Measurements from ENCODE around the gene RNF213. TPM values are rescaled to one million over a fixed set of nuclear protein-coding genes. Genes with fewer than 3 reads are reported as not detected.

Gene RNF213
- total and polyA plus RNA-seq, 2 of the 8 experiments (the other 6 are each of a cell fraction or from before 2014, with no cell fraction given): 33.8 to 62.8 TPM

- Histone ChIP-seq H3K4me1 (replicated peaks in 1 of 4; ENCODE audit: control insufficient read depth in 3 of 4, insufficient read depth in 4 of 4, low read length in 3 of 4) (no peaks in the 10 kb centered on the region), H4K91ac (replicated peaks; ENCODE audit: insufficient read length, low read length) (no peak overlapping the region), H3K9me3 (ENCODE audit: insufficient read depth in 2 of 2, low read depth in 1 of 2, low read length in 1 of 2) (no peaks in the 10 kb centered on the region), H2AFZ (ENCODE audit: low read length) (no peak overlapping the region), H3K9ac (replicated peaks in 1 of 4; ENCODE audit: extremely low read depth in 1 of 4, low read depth in 3 of 4, low read length in 3 of 4) (no peak overlapping the region), H4K5ac (ENCODE audit: insufficient read length, low read depth, low read length) (no peak overlapping the region), H2BK120ac (replicated peaks; ENCODE audit: low read depth, low read length) (no peak overlapping the region), H2BK12ac (ENCODE audit: low read depth, low read length) (no peak overlapping the region), H3K27me3 (replicated peaks in 1 of 4; ENCODE audit: control insufficient read depth in 3 of 4, extremely low read depth in 1 of 4, insufficient read depth in 3 of 4, low read length in 3 of 4) (no peaks in the 10 kb centered on the region), H2AK5ac (ENCODE audit: low read depth, low read length) (no peak overlapping the region), H2BK20ac (ENCODE audit: low read length) (no peak overlapping the region), H3K79me2 (ENCODE audit: control insufficient read depth in 1 of 2, insufficient read depth in 2 of 2, low read length in 2 of 2) (no peaks in the 10 kb centered on the region), H3K4ac (replicated peaks; ENCODE audit: insufficient read length, low read depth, low read length) (no peak overlapping the region), H2BK5ac (ENCODE audit: low read depth, low read length) (no peak overlapping the region), H3K79me1 (ENCODE audit: low read depth, low read length) (no peaks in the 10 kb centered on the region), H3K56ac (replicated peaks; ENCODE audit: insufficient read length, low read depth, low read length) (no peak overlapping the region), H3K23me2 (ENCODE audit: low read depth, low read length) (no peaks in the 10 kb centered on the region), H2BK15ac (ENCODE audit: low read length) (no peak overlapping the region), H3K18ac (ENCODE audit: extremely low read depth, low read length) (no peak overlapping the region), H3K4me3 (ENCODE audit: extremely low read depth in 1 of 4, insufficient read depth in 2 of 4, low read depth in 3 of 4, low read length in 4 of 4) (no peak overlapping the region), H3K23ac (ENCODE audit: insufficient read length) (no peak overlapping the region), H3K27ac (ENCODE audit: low read depth, low read length) (no peak overlapping the region), H3K36me3 (ENCODE audit: control insufficient read depth in 2 of 4, insufficient read depth in 4 of 4, low read length in 3 of 4) (peaks cover 19 to 66% (median 46%) of the 10 kb centered on the region in 4 experiments), H4K20me1 (replicated peaks in 1 of 2; ENCODE audit: control insufficient read depth in 1 of 2, insufficient read depth in 2 of 2, low read length in 2 of 2) (peaks cover 7 to 10% of the 10 kb centered on the region in 2 experiments), H3K14ac (ENCODE audit: insufficient read length) (no peak overlapping the region), H4K8ac (ENCODE audit: extremely low read depth, insufficient read depth, low read length) (no peak overlapping the region), H3K4me2 (ENCODE audit: insufficient read depth in 1 of 2, low read depth in 2 of 2, low read length in 2 of 2) (no peak overlapping the region)
- ChIA-PET POLR2A (ENCODE audit: partially characterized antibody) (interaction anchor here (1.2 kb wide), 1 partner anchor 9 kb away, joined by 4 read pairs; no protein-coding TSS in a partner anchor), CTCF (ENCODE audit: partially characterized antibody) (interaction anchor here (0.7 to 6.3 kb wide), 34 partner anchors 9 to 358 kb away, joined by 3 to 53 read pairs (median 5); no protein-coding TSS in a partner anchor)
- DNase-seq (ENCODE audit: low read depth in 1 of 2, low spot score in 2 of 2): no peak
- WGBS, 2 experiments (ENCODE audit: extremely low coverage in 1 of 2, insufficient coverage in 1 of 2, insufficient read length in 1 of 2, insufficient replicate concordance in 2 of 2, low coverage in 1 of 2, low lambda C conversion rate in 2 of 2, missing lambda C conversion rate in 1 of 2): 92% methylated on average over 18 of the region's 18 CpGs; no CpG with 5 or more reads in 1 of the 2 experiments
- TF ChIP-seq SIRT6 (IDR thresholded peaks at IDR 0.05; ENCODE audit: low read length) (no peak), GABPA (IDR thresholded peaks at IDR 0.05; ENCODE audit: borderline replicate concordance, insufficient read depth, low read length) (no peak), EP300 (IDR thresholded peaks at IDR 0.05; ENCODE audit: borderline replicate concordance in 1 of 2, low read depth in 2 of 2, low read length in 2 of 2) (no peak), TAF7 (optimal IDR thresholded peaks at IDR 0.05; ENCODE audit: borderline replicate concordance, low read depth, low read length) (no peak), RAD21 (IDR thresholded peaks at IDR 0.05 in 1 of 2, conservative IDR thresholded peaks at IDR 0.05 in 1 of 2; ENCODE audit: low read depth in 2 of 2, low read length in 2 of 2) (no peak), RBBP5 (IDR thresholded peaks at IDR 0.05; ENCODE audit: borderline replicate concordance, low read depth, low read length) (no peak), JUN (IDR thresholded peaks at IDR 0.05; ENCODE audit: low read depth, low read length) (no peak), TEAD4 (IDR thresholded peaks at IDR 0.05; ENCODE audit: low read depth, low read length) (no peak), KDM4A (IDR thresholded peaks at IDR 0.05; ENCODE audit: low read depth, low read length, severe bottlenecking) (no peak), GTF2F1 (IDR thresholded peaks at IDR 0.05; ENCODE audit: borderline replicate concordance, low read depth, low read length) (no peak), KDM1A (IDR thresholded peaks at IDR 0.05; ENCODE audit: borderline replicate concordance, low read length) (no peak), CHD1 (IDR thresholded peaks at IDR 0.05; ENCODE audit: low read depth, low read length) (no peak)
- FAIRE-seq: no peak
These were observed 101.9 kb downstream of the RNF213 start for GRCh38 chr17:80362428-80363119.

Measured in H1 (cell line).